Activated CD4-positive, alpha-beta T cell treated with anti-CD3 and anti-CD28 coated beads, Interleukin-2, Interleukin-6, amounts not matched to agents 100 ng/mL and 50 ng/mL, durations not matched to agents 16 hours and 8 hours (primary cell): ENCODE measurements around the gene GPRASP1.

Experiments used
- DNase-seq: peaks from one replicate; pipeline ENCODE4 v3.0.0-alpha.2; 2020

The GPRASP1 gene

DNA sequence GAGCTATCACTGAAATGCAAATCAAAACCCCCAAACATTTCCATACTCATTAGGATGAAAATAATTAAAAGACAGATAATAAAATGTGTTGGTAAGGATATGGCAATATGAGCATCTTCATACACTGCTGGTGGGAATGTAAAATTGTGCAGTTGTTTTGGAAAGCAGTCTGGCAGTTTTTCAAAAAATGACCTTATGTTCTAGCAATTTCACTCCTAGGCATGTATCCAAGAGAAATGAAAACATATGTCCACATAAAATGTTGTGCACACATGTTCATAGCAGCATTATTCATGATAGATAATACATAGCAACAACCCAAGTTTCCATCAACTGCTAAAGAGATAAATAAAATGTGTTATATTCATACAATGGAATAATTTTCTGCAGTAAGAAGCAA is 46.2 kb downstream of the GPRASP1 start:
- no peak for DNase-seq
